ENCODE data around the gene HIVEP2. TPM values are rescaled to one million over a fixed set of nuclear protein-coding genes. Genes with fewer than 3 reads are reported as not detected.
A peak's percentile ranks its signal among the peaks of the same experiment; 100 is the strongest.

Gene HIVEP2
- total and polyA plus RNA-seq, 2 donors (not counting 1 experiment from before 2014, with no cell fraction given), result 5.0 to 14.4 TPM

GRCh38 chr6:142912125-142912524, 32.9 kb downstream of the HIVEP2 start:
- Histone ChIP-seq H3K9me3 (ENCODE audit: control insufficient read depth, insufficient read depth, low read depth, low read length) (no peaks in the 10 kb centered on the region), H3K9ac (ENCODE audit: insufficient read depth, low read length) (no peak overlapping the region), H2AFZ (ENCODE audit: low read length) (no peak overlapping the region), H3K36me3 (ENCODE audit: control insufficient read depth, insufficient read depth, low read length) (no peaks in the 10 kb centered on the region), H3K27me3 (ENCODE audit: control insufficient read depth, insufficient read depth, low read length) (no peaks in the 10 kb centered on the region), H3K4me1 (ENCODE audit: control insufficient read depth, extremely low read depth, insufficient read depth, low read length) (no peaks in the 10 kb centered on the region), H3K27ac (ENCODE audit: insufficient read depth, low read length) (no peak overlapping the region), H3K4me2 (ENCODE audit: extremely low read depth, insufficient read depth, low read length) (no peak overlapping the region), H4K20me1 (ENCODE audit: control insufficient read depth, extremely low read depth, insufficient read depth, low read length) (no peaks in the 10 kb centered on the region), H3K4me3 (replicated peaks in 1 of 4; ENCODE audit: control extremely low read depth in 1 of 4, insufficient read depth in 1 of 4, low read depth in 3 of 4, low read length in 4 of 4) (no peak overlapping the region), H3K79me2 (ENCODE audit: control insufficient read depth, insufficient read depth, low read length) (peaks cover 8% of the 10 kb centered on the region)
- DNase-seq (ENCODE audit: low read depth in 2 of 2), result no peak
- TF ChIP-seq, protein P1, sequence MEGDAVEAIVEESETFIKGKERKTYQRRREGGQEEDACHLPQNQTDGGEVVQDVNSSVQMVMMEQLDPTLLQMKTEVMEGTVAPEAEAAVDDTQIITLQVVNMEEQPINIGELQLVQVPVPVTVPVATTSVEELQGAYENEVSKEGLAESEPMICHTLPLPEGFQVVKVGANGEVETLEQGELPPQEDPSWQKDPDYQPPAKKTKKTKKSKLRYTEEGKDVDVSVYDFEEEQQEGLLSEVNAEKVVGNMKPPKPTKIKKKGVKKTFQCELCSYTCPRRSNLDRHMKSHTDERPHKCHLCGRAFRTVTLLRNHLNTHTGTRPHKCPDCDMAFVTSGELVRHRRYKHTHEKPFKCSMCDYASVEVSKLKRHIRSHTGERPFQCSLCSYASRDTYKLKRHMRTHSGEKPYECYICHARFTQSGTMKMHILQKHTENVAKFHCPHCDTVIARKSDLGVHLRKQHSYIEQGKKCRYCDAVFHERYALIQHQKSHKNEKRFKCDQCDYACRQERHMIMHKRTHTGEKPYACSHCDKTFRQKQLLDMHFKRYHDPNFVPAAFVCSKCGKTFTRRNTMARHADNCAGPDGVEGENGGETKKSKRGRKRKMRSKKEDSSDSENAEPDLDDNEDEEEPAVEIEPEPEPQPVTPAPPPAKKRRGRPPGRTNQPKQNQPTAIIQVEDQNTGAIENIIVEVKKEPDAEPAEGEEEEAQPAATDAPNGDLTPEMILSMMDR (conservative IDR thresholded peaks at IDR 0.05 in 1 of 2, IDR thresholded peaks at IDR 0.05 in 1 of 2; ENCODE audit: low read depth in 1 of 2, low read length in 2 of 2), result no peak
- TF ChIP-seq EZH2 (IDR thresholded peaks at IDR 0.05; ENCODE audit: low read length, missing control alignments), result no peak

GRCh38 chr6:142911430-142911829, 33.5 kb downstream of the HIVEP2 start:
- DNase-seq (ENCODE audit: low read depth in 2 of 2), result no peak
- Histone ChIP-seq H3K9ac (ENCODE audit: insufficient read depth, low read length) (no peak overlapping the region), H3K79me2 (ENCODE audit: control insufficient read depth, insufficient read depth, low read length) (peaks cover 11% of the 10 kb centered on the region), H3K4me3 (replicated peaks in 1 of 4; ENCODE audit: control extremely low read depth in 1 of 4, insufficient read depth in 1 of 4, low read depth in 3 of 4, low read length in 4 of 4) (no peak overlapping the region), H3K4me2 (ENCODE audit: extremely low read depth, insufficient read depth, low read length) (no peak overlapping the region), H2AFZ (ENCODE audit: low read length) (no peak overlapping the region), H3K9me3 (ENCODE audit: control insufficient read depth, insufficient read depth, low read depth, low read length) (no peaks in the 10 kb centered on the region), H3K27ac (ENCODE audit: insufficient read depth, low read length) (no peak overlapping the region), H4K20me1 (ENCODE audit: control insufficient read depth, extremely low read depth, insufficient read depth, low read length) (no peaks in the 10 kb centered on the region), H3K36me3 (ENCODE audit: control insufficient read depth, insufficient read depth, low read length) (no peaks in the 10 kb centered on the region), H3K27me3 (ENCODE audit: control insufficient read depth, insufficient read depth, low read length) (no peaks in the 10 kb centered on the region), H3K4me1 (ENCODE audit: control insufficient read depth, extremely low read depth, insufficient read depth, low read length) (no peaks in the 10 kb centered on the region)
- TF ChIP-seq, protein P1 (conservative IDR thresholded peaks at IDR 0.05 in 1 of 2, IDR thresholded peaks at IDR 0.05 in 1 of 2; ENCODE audit: low read depth in 1 of 2, low read length in 2 of 2), result no peak
- TF ChIP-seq EZH2 (IDR thresholded peaks at IDR 0.05; ENCODE audit: low read length, missing control alignments), result no peak

GRCh38 chr6:142909686-142910085, 35.3 kb downstream of the HIVEP2 start:
- H3K27me3 ChIP-seq (ENCODE audit: control insufficient read depth, insufficient read depth, low read length), result no peaks in the 10 kb centered on the region
- H3K36me3 ChIP-seq (ENCODE audit: control insufficient read depth, insufficient read depth, low read length), result no peaks in the 10 kb centered on the region
- H3K4me1 ChIP-seq (ENCODE audit: control insufficient read depth, extremely low read depth, insufficient read depth, low read length), result no peaks in the 10 kb centered on the region
- H3K4me2 ChIP-seq (ENCODE audit: extremely low read depth, insufficient read depth, low read length), result no peak overlapping the region
- H2AFZ ChIP-seq (ENCODE audit: low read length), result no peak overlapping the region
- H4K20me1 ChIP-seq (ENCODE audit: control insufficient read depth, extremely low read depth, insufficient read depth, low read length), result no peaks in the 10 kb centered on the region
- no peak overlapping the region for H3K4me3 ChIP-seq (replicated peaks in 1 of 4; ENCODE audit: control extremely low read depth in 1 of 4, insufficient read depth in 1 of 4, low read depth in 3 of 4, low read length in 4 of 4)
- H3K27ac ChIP-seq (ENCODE audit: insufficient read depth, low read length), result no peak overlapping the region
- H3K9ac ChIP-seq (ENCODE audit: insufficient read depth, low read length), result no peak overlapping the region
- TF ChIP-seq EZH2 (IDR thresholded peaks at IDR 0.05; ENCODE audit: low read length, missing control alignments), result no peak
- TF ChIP-seq, protein P1 (conservative IDR thresholded peaks at IDR 0.05 in 1 of 2, IDR thresholded peaks at IDR 0.05 in 1 of 2; ENCODE audit: low read depth in 1 of 2, low read length in 2 of 2), result no peak
- H3K79me2 ChIP-seq (ENCODE audit: control insufficient read depth, insufficient read depth, low read length), result peaks cover 14% of the 10 kb centered on the region
- no peaks in the 10 kb centered on the region for H3K9me3 ChIP-seq (ENCODE audit: control insufficient read depth, insufficient read depth, low read depth, low read length)
- DNase-seq (ENCODE audit: low read depth in 2 of 2), result peak in 1 of 2 donors; percentile 12

Measured in fibroblast of lung (primary cell).